Transverse colon (tissue), 4 donors: ENCODE measurements around the gene THOP1. TPM values are rescaled to one million over a fixed set of nuclear protein-coding genes. Genes with fewer than 3 reads are reported as not detected.

Source experiments
- DNase-seq: peaks from one replicate; pipeline ENCODE4 v3.0.0-alpha.2; 2019
- H3K27ac ChIP-seq, 4 donors: fragments of 200-600 bp; sonication (generic); 2 replicates each; pipeline ENCODE4 v1.5.1; 2016 to 2018; ENCODE audit warnings: inconsistent platforms in 4 of 4
- H3K27me3 ChIP-seq: fragments of 200-600 bp; sonication (generic); 2 replicates; pipeline ENCODE4 v1.5.1; 2017; ENCODE audit warnings: inconsistent platforms
- H3K36me3 ChIP-seq, 4 donors: fragments of 200-600 bp; sonication (generic); 2 replicates each; pipeline ENCODE4 v1.5.1; 2017 to 2019; ENCODE audit warnings: inconsistent platforms in 4 of 4
- H3K4me1 ChIP-seq, 4 donors: fragments of 200-600 bp; sonication (generic); 2 replicates each; pipeline ENCODE4 v1.5.1; 2017 to 2020; ENCODE audit warnings: inconsistent platforms in 4 of 4
- H3K4me3 ChIP-seq, 4 donors: fragments of 200-600 bp; sonication (generic); 1 replicate in 1 of 4; 2 replicates in 3 of 4; pipeline versions ENCODE4 v1.5.1 to v1.6.1; 2017 to 2019; ENCODE audit warnings: inconsistent platforms in 4 of 4
- H3K9me3 ChIP-seq, 2 donors: fragments of 200-600 bp; sonication (generic); 2 replicates each; pipeline ENCODE4 v1.5.1; 2017 to 2019; ENCODE audit warnings: inconsistent platforms in 2 of 2
- EP300 ChIP-seq: sonication (generic); formaldehyde crosslinking; IDR thresholded peaks from one replicate; pipeline ENCODE4 v1.6.1; 2017; ENCODE audit warnings: antibody characterized with exemption, low read depth
- POLR2A ChIP-seq: fragments of 450-650 bp; IDR thresholded peaks from one replicate; pipeline ENCODE4 v1.6.1; 2016; ENCODE audit warnings: antibody characterized with exemption, mild to moderate bottlenecking, moderate library complexity
- POLR2AphosphoS5 ChIP-seq, 3 donors: sonication (generic); formaldehyde crosslinking; IDR thresholded peaks; one replicate each; pipeline ENCODE4 v1.6.1; 2016; ENCODE audit warnings: antibody characterized with exemption in 3 of 3
- WGBS, 2 donors: methylation state at CpG; one replicate each; pipeline ENCODE4 v1.1.5; 2018; ENCODE audit warnings: low coverage in 1 of 2; 5-methylcytosine and 5-hydroxymethylcytosine counted together
- in situ Hi-C, 4 donors: fragments of 200-750 bp; cut with MboI; loops; one replicate each; pipeline versions ENCODE4 v1.15.0 to v1.15.1; 2017; ENCODE audit warnings: low sequenced_read_pairs in 3 of 4, low pct_ligation_motif_present in 1 of 4, low pct_unique_long_range_greater_than_20kb in 1 of 4
- intact Hi-C: fragments of 100-400 bp; cut with DNase I; formaldehyde crosslinking; loops from one replicate; pipeline ENCODE4 v1.15.1; 2023; ENCODE audit warnings: low total_unique reads
- total RNA-seq, 4 donors: library from RNA; depleted of rRNA; stranded (reverse); fragments of >200 nt; gene quantifications; one replicate each; pipeline ENCODE4 v1.1.0, GENCODE V29; 2016
- TF ChIP-seq, protein P1 (sequence below), 5 experiments: fragments of 200-600 bp in 3 of 5; fragments of 450-650 bp in 2 of 5; sonication (generic) in 3 of 5; IDR thresholded peaks; 1 replicate in 2 of 5; 2 replicates in 3 of 5; pipeline ENCODE4 v1.5.1; 2016 to 2017; ENCODE audit warnings: antibody characterized with exemption in 5 of 5, inconsistent platforms in 3 of 5, mild to moderate bottlenecking in 2 of 5, moderate library complexity in 1 of 5

THOP1 gene
- total RNA-seq, 4 donors from 2014 or later: 32.9 to 149 (median 42.0) TPM

DNA sequence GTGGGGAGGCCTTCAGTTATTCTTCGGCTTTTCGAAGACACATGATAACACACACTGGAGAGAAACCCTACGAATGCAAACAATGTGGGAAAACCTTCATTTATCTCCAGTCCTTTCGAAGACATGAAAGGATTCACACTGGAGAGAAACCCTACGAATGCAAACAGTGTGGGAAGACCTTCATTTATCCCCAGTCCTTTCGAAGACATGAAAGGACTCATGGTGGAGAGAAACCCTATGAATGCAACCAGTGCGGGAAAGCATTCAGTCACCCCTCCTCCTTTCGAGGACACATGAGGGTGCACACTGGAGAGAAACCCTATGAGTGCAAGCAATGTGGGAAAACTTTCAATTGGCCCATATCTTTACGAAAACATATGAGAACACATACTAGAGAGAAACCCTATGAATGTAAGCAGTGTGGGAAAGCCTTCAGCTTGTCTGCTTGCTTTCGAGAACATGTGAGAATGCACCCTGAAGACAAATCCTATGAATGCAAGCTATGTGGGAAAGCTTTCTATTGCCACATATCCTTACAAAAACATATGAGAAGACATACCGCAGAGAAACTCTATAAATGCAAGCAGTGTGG lies 67.8 kb downstream of the THOP1 start:
- no peak overlapping the region for H3K4me3 ChIP-seq
- TF ChIP-seq, protein P1, sequence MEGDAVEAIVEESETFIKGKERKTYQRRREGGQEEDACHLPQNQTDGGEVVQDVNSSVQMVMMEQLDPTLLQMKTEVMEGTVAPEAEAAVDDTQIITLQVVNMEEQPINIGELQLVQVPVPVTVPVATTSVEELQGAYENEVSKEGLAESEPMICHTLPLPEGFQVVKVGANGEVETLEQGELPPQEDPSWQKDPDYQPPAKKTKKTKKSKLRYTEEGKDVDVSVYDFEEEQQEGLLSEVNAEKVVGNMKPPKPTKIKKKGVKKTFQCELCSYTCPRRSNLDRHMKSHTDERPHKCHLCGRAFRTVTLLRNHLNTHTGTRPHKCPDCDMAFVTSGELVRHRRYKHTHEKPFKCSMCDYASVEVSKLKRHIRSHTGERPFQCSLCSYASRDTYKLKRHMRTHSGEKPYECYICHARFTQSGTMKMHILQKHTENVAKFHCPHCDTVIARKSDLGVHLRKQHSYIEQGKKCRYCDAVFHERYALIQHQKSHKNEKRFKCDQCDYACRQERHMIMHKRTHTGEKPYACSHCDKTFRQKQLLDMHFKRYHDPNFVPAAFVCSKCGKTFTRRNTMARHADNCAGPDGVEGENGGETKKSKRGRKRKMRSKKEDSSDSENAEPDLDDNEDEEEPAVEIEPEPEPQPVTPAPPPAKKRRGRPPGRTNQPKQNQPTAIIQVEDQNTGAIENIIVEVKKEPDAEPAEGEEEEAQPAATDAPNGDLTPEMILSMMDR (IDR thresholded peaks at IDR 0.05): no peak
- no peak for TF ChIP-seq EP300
- TF ChIP-seq POLR2AphosphoS5 (IDR thresholded peaks at IDR 0.05): no peak
- no peak for TF ChIP-seq POLR2A
- WGBS, 2 donors: 95 to 96% methylated on average over 11 of the region's 11 CpGs
- no peak for DNase-seq
- intact Hi-C loops: no loop called here
- H3K4me1 ChIP-seq: no peaks in the 10 kb centered on the region
- H3K9me3 ChIP-seq: peaks cover 70 to 76% of the 10 kb centered on the region in 2 donors
- in situ Hi-C loops: no loop called here
- no peaks in the 10 kb centered on the region for H3K27me3 ChIP-seq
- H3K27ac ChIP-seq: no peak overlapping the region
- H3K36me3 ChIP-seq: peaks cover 0 to 59% (median 22%) of the 10 kb centered on the region in 4 donors

DNA sequence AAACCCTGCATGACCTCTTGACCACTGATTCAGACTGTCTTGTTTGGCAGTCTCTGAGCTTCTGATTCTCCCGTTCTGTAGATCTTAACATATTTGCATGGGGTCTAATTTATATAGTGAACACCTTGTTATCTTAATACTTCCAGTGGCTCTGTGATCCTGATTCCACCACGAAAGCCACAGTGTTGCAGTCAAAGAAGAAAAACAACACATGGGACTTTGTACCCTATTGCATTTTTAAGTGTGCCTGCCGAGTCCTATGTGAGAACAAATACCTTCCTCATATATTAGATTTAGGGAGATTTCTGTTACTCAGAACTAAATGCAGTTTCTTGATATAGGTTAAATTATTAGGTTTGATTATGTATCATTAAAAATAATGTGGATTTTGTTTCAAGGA lies 69.5 kb downstream of the THOP1 start:
- Histone ChIP-seq H3K27ac (no peak overlapping the region), H3K4me3 (no peak overlapping the region), H3K36me3 (peaks cover 0 to 59% (median 22%) of the 10 kb centered on the region in 4 donors), H3K9me3 (peaks cover 62 to 84% of the 10 kb centered on the region in 2 donors), H3K4me1 (no peaks in the 10 kb centered on the region), H3K27me3 (no peaks in the 10 kb centered on the region)
- WGBS, 2 donors: 92 to 97% methylated on average over 3 of the region's 3 CpGs
- DNase-seq: no peak
- TF ChIP-seq, protein P1 (IDR thresholded peaks at IDR 0.05): no peak
- TF ChIP-seq EP300 (no peak), POLR2AphosphoS5 (IDR thresholded peaks at IDR 0.05) (no peak), POLR2A (no peak)
- intact Hi-C loops: no loop called here
- in situ Hi-C loops: no loop called here

DNA sequence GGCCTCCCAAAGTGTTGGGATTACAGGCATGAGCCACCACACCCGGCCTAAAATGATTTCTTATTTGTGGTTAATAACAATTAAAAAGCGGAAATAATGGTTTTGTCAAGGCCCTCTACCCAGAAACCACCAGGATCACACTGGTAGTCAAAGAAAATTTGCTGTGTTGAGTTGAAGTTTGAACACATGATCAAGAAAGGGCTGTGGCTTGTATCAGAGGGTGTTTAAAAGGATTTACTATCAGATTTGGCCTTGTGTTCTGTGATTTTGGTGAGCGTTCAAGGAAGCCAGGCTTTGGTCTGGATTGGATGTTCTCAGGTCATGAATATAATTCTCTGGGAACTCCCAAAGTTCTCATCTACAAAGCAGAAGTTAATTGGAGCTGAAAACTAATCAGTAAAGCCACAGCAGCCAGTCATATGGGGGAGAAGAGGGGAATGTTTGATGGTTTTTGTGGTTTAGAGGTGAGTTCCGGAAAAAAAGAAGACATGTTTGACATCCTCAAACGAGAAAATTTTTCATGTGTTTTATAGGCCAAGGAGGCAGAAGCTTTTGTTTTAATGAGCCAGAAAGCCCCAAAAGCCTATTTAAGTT lies 71.3 kb downstream of the THOP1 start:
- DNase-seq: no peak
- TF ChIP-seq POLR2AphosphoS5 (IDR thresholded peaks at IDR 0.05) (no peak), POLR2A (no peak), EP300 (no peak)
- Histone ChIP-seq H3K27ac (no peak overlapping the region), H3K9me3 (peaks cover 48 to 68% of the 10 kb centered on the region in 2 donors), H3K4me3 (no peak overlapping the region), H3K4me1 (no peaks in the 10 kb centered on the region), H3K27me3 (no peaks in the 10 kb centered on the region), H3K36me3 (peaks cover 0 to 45% (median 15%) of the 10 kb centered on the region in 4 donors)
- intact Hi-C loops (no loop called here), in situ Hi-C loops (no loop called here)
- 83 to 90% methylated on average over 2 to 5 of the region's 5 CpGs for WGBS, 2 donors

DNA sequence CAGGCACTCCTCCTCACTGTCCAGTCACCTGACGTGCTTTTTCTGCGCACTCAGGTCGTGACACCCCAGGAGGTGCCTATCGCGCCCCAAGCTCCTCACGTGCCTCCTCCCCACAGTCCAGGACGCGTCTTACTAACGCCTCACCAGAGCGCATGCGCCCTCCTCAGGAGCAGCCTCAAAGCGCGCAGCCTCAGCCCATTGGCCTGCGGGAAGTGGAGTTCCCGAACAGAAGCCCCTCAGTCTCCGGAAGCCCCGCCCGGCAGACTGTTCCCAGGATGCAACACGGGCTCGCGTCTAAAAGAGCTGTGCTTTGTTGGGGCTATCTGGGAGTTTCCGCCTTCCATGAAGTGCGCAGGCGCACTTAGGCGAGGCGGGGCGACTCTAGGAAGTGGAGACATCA lies 73.6 kb downstream of the THOP1 start:
- intact Hi-C loops (no loop called here), in situ Hi-C loops (no loop called here)
- Histone ChIP-seq H3K36me3 (peaks cover 0 to 22% (median 0%) of the 10 kb centered on the region in 4 donors), H3K27ac (no peak overlapping the region), H3K4me1 (no peaks in the 10 kb centered on the region), H3K9me3 (peaks cover 26 to 45% of the 10 kb centered on the region in 2 donors), H3K4me3 (no peak overlapping the region), H3K27me3 (no peaks in the 10 kb centered on the region)
- TF ChIP-seq EP300 (no peak), POLR2A (no peak), POLR2AphosphoS5 (IDR thresholded peaks at IDR 0.05) (no peak)
- TF ChIP-seq, protein P1 (IDR thresholded peaks at IDR 0.05): no peak
- DNase-seq: no peak
- WGBS, 2 donors: 83 to 89% methylated on average over 9 to 27 of the region's 27 CpGs
